ENCODE data around the gene CLCNKA. TPM values are rescaled to one million over a fixed set of nuclear protein-coding genes. Genes with fewer than 3 reads are reported as not detected.

CLCNKA gene
- total RNA-seq, 1 experiment from 2014 or later: 0.10 TPM

GRCh38 chr1:16043521-16043920 is 21.7 kb downstream of the CLCNKA start, which contains the start of gene CLCNKB:
Gene CLCNKB, plus strand, starts transcription at chr1:16043782. Its CDS starts 711 bp downstream, at chr1:16044493.
- no TSS peak for BruUV-seq (replicated peaks)
- intact Hi-C loops (cut with micrococcal nuclease): no loop called here
- no peak within 1 kb of the TSS for H2AFZ ChIP-seq (ENCODE audit: low read depth, low read length, poor library complexity, severe bottlenecking)
- H3K79me2 ChIP-seq (ENCODE audit: insufficient read depth, low read length): no peaks in the 10 kb centered on the region
- POLR2A ChIA-PET: no interaction called here
- RAD21 ChIA-PET (ENCODE audit: low non-redundant PET in 1 of 2, low total read pairs in 2 of 2, uncharacterized antibody in 2 of 2, unreplicated experiment in 2 of 2): no interaction called here
- ATAC-seq: no peak
- no peaks in the 10 kb centered on the region for H3K27me3 ChIP-seq (ENCODE audit: insufficient read depth, low read length)
- H3K4me3 ChIP-seq (replicated peaks in 1 of 2; ENCODE audit: low read depth in 1 of 2, low read length in 2 of 2): no peak within 1 kb of the TSS
- H3K36me3 ChIP-seq (ENCODE audit: control insufficient read depth in 1 of 2, insufficient read depth in 2 of 2, low read length in 2 of 2): no peaks in the 10 kb centered on the region
- peaks cover 0 to 5% of the 10 kb centered on the region in 2 experiments; a peak in 3 of 4 replicates for H3K4me1 ChIP-seq (ENCODE audit: control insufficient read depth in 1 of 2, insufficient read depth in 2 of 2, low read length in 2 of 2)
- H3K9ac ChIP-seq (ENCODE audit: low read length): no peak within 1 kb of the TSS
- H3K9me3 ChIP-seq (ENCODE audit: control insufficient read depth in 1 of 2, insufficient read depth in 1 of 2, low read depth in 1 of 2, low read length in 2 of 2): no peaks in the 10 kb centered on the region
- TF ChIP-seq EGR1 (IDR thresholded peaks at IDR 0.05; ENCODE audit: low read depth) (no peak), YY1 (IDR thresholded peaks at IDR 0.05; ENCODE audit: extremely low read depth, insufficient replicate concordance, low read depth, low read length) (no peak), SP1 (IDR thresholded peaks at IDR 0.05; ENCODE audit: low read depth) (no peak), REST (IDR thresholded peaks at IDR 0.05; ENCODE audit: low read depth) (no peak), POLR2A (IDR thresholded peaks at IDR 0.05; ENCODE audit: borderline replicate concordance, extremely low read depth, insufficient read depth, insufficient read length) (no peak), CTCF (IDR thresholded peaks at IDR 0.05 in 2 of 3, conservative IDR thresholded peaks at IDR 0.05 in 1 of 3; ENCODE audit: borderline replicate concordance in 1 of 3, insufficient read depth in 1 of 3, low read depth in 2 of 3, low read length in 2 of 3) (no peak), ELF1 (IDR thresholded peaks at IDR 0.05; ENCODE audit: borderline replicate concordance, low read depth) (no peak), EZH2phosphoT487 (IDR thresholded peaks at IDR 0.05; ENCODE audit: borderline replicate concordance) (no peak), SRF (IDR thresholded peaks at IDR 0.05; ENCODE audit: low read depth) (no peak), EZH2 (IDR thresholded peaks at IDR 0.05) (no peak), TCF7L2 (IDR thresholded peaks at IDR 0.05; ENCODE audit: borderline replicate concordance, extremely low read depth, insufficient read depth, insufficient read length) (no peak), ATF3 (IDR thresholded peaks at IDR 0.05) (no peak), ZNF274 (IDR thresholded peaks at IDR 0.05; ENCODE audit: low read depth, low read length) (no peak)
- H3K27ac ChIP-seq (ENCODE audit: low read depth, low read length): no peak within 1 kb of the TSS
- H4K20me1 ChIP-seq (ENCODE audit: insufficient read depth): no peaks in the 10 kb centered on the region
- CTCF ChIA-PET: no interaction called here
- H3K9me2 ChIP-seq (ENCODE audit: insufficient read depth): no peaks in the 10 kb centered on the region
- no peak within 1 kb of the TSS for H3K4me2 ChIP-seq (ENCODE audit: low read length)
- DNase-seq (ENCODE audit: low read depth, low spot score): no peak
